Measurements from ENCODE around the gene CISH. TPM values are rescaled to one million over a fixed set of nuclear protein-coding genes. Genes with fewer than 3 reads are reported as not detected.

Gene CISH
- total RNA-seq, 1 experiment from 2014 or later: 2.7 TPM

DNA sequence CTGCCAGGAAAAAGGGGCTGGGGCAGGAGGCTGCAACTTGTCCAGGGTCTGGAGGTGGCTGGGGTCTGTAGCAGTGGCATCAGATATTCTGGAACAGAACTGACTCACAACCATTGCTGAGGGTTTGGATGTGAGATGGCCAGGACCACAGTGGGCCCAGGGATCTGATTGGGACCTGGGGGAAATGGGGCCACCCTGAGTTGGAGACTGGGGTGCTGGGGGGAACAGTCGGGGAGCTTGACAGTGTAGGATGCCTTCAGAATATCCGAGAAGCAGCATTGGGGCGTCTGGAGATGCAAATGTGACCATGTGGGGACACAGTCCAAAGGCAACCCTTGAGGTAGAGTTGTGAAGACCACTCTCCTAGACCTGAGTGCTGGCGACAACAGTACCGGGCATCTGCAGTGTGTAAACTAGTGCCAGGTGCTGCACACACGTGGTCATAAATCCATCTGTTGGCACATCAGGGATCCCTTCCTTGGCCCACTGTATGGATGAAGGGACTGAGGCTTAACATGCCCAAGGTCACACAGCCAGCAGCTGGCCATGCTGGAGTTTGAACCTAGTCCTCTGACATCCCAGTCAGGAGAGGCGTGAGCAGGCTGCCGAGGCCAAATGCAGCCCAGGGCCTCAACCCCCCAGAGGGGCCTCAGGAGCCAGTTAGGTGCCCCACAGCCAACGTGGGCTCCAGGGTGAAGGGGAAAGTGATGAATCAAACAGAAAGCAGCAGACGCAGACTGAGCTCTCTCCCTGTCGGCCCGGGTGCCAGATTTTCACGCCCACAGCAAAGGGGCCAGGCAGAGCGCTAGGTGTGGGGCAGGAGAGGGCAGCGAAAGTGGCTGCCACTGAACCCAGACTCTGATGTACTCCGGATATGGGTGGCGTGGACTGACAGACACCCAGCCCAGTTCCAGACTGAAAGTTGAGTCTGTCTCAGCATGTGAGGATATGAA, 23.5 kb downstream of the CISH start:
- Histone ChIP-seq H3K4me3 (no peak overlapping the region), H3K4me1 (replicated peaks; ENCODE audit: insufficient read depth) (no peaks in the 10 kb centered on the region), H3K27ac (no peak overlapping the region), H3K27me3 (ENCODE audit: insufficient read depth, low read depth) (no peaks in the 10 kb centered on the region), H3F3A (ENCODE audit: insufficient read depth, low read depth) (no peaks in the 10 kb centered on the region), H4K20me1 (ENCODE audit: insufficient read depth) (no peaks in the 10 kb centered on the region), H3K9me3 (ENCODE audit: insufficient read depth, low read depth) (no peaks in the 10 kb centered on the region), H3K79me2 (ENCODE audit: low read depth) (no peaks in the 10 kb centered on the region), H3K36me3 (ENCODE audit: low read depth) (no peaks in the 10 kb centered on the region), H3K9me2 (ENCODE audit: insufficient read depth) (no peaks in the 10 kb centered on the region), H2AFZ (no peak overlapping the region), H3K4me2 (no peak overlapping the region)
- ChIA-PET POLR2A (ENCODE audit: unreplicated experiment) (interaction anchor here (1.0 kb wide), 1 partner anchor 100 kb away, joined by 11 read pairs; no protein-coding TSS in a partner anchor), CTCF (no interaction called here)
- DNase-seq: no peak
- no peak for TF ChIP-seq EZH2 (IDR thresholded peaks at IDR 0.05; ENCODE audit: low read depth)
- TF ChIP-seq, protein P1, sequence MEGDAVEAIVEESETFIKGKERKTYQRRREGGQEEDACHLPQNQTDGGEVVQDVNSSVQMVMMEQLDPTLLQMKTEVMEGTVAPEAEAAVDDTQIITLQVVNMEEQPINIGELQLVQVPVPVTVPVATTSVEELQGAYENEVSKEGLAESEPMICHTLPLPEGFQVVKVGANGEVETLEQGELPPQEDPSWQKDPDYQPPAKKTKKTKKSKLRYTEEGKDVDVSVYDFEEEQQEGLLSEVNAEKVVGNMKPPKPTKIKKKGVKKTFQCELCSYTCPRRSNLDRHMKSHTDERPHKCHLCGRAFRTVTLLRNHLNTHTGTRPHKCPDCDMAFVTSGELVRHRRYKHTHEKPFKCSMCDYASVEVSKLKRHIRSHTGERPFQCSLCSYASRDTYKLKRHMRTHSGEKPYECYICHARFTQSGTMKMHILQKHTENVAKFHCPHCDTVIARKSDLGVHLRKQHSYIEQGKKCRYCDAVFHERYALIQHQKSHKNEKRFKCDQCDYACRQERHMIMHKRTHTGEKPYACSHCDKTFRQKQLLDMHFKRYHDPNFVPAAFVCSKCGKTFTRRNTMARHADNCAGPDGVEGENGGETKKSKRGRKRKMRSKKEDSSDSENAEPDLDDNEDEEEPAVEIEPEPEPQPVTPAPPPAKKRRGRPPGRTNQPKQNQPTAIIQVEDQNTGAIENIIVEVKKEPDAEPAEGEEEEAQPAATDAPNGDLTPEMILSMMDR (conservative IDR thresholded peaks at IDR 0.05): no peak
- no TSS peak for BruUV-seq (replicated peaks)
- intact Hi-C loops (cut with micrococcal nuclease; ENCODE audit: unreplicated experiment): no loop called here

DNA sequence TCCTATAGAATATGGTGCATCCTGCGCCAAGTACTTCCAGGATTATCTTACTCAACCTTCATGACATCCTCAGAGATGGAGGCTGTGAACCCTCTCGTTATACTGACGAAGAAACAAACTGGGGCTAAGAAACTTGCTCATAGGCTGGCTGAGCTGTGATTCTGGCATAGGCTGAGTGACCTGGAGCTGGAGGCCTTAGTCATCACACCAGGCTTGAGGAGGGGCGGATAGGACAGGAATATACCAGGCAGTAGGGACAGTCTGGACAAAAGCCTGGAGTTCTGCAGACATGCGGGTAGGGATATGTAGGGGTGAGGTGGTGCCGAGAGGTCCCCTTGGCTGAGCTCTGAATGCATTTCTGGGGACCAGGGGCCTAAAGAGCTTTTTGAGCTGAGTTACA, 24.2 kb downstream of the CISH start:
- POLR2A ChIA-PET (ENCODE audit: unreplicated experiment): no interaction called here
- H4K20me1 ChIP-seq (ENCODE audit: insufficient read depth): no peaks in the 10 kb centered on the region
- no peaks in the 10 kb centered on the region for H3K27me3 ChIP-seq (ENCODE audit: insufficient read depth, low read depth)
- no peaks in the 10 kb centered on the region for H3K36me3 ChIP-seq (ENCODE audit: low read depth)
- TF ChIP-seq, protein P1 (conservative IDR thresholded peaks at IDR 0.05): no peak
- TF ChIP-seq EZH2 (IDR thresholded peaks at IDR 0.05; ENCODE audit: low read depth): no peak
- H3K79me2 ChIP-seq (ENCODE audit: low read depth): no peaks in the 10 kb centered on the region
- no peak overlapping the region for H3K27ac ChIP-seq
- BruUV-seq (replicated peaks): no TSS peak
- no peak overlapping the region for H2AFZ ChIP-seq
- no peaks in the 10 kb centered on the region for H3K9me2 ChIP-seq (ENCODE audit: insufficient read depth)
- H3K4me1 ChIP-seq (replicated peaks; ENCODE audit: insufficient read depth): no peaks in the 10 kb centered on the region
- H3K4me3 ChIP-seq: no peak overlapping the region
- no peaks in the 10 kb centered on the region for H3K9me3 ChIP-seq (ENCODE audit: insufficient read depth, low read depth)
- CTCF ChIA-PET: no interaction called here
- intact Hi-C loops (cut with micrococcal nuclease; ENCODE audit: unreplicated experiment): no loop called here
- DNase-seq: peak in 1 of 2 experiments; percentile 21
- no peaks in the 10 kb centered on the region for H3F3A ChIP-seq (ENCODE audit: insufficient read depth, low read depth)
- H3K4me2 ChIP-seq: no peak overlapping the region

DNA sequence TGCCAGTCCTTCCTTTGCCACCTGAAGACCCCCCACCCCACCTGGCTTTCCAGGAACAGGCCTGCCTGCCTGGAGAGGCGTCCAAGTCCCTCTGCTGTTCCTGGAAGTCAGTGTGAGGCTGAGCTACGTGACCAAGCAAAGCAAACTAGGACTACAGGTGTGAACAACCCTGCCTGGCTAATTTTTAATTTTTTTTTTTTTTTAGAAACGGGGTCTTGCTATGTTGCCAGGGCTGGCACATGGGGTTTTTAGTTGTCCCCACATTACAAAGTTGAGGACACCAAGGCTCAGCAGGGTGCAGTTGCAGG, 24.9 kb downstream of the CISH start:
- Histone ChIP-seq H3K27me3 (ENCODE audit: insufficient read depth, low read depth) (no peaks in the 10 kb centered on the region), H3K9me2 (ENCODE audit: insufficient read depth) (no peaks in the 10 kb centered on the region), H4K20me1 (ENCODE audit: insufficient read depth) (no peaks in the 10 kb centered on the region), H3F3A (ENCODE audit: insufficient read depth, low read depth) (no peaks in the 10 kb centered on the region), H3K4me2 (no peak overlapping the region), H3K9me3 (ENCODE audit: insufficient read depth, low read depth) (no peaks in the 10 kb centered on the region), H2AFZ (no peak overlapping the region), H3K4me1 (replicated peaks; ENCODE audit: insufficient read depth) (no peaks in the 10 kb centered on the region), H3K36me3 (ENCODE audit: low read depth) (no peaks in the 10 kb centered on the region), H3K4me3 (no peak overlapping the region), H3K27ac (no peak overlapping the region), H3K79me2 (ENCODE audit: low read depth) (no peaks in the 10 kb centered on the region)
- intact Hi-C loops (cut with micrococcal nuclease; ENCODE audit: unreplicated experiment): no loop called here
- POLR2A ChIA-PET (ENCODE audit: unreplicated experiment): no interaction called here
- no TSS peak for BruUV-seq (replicated peaks)
- CTCF ChIA-PET: no interaction called here
- TF ChIP-seq, protein P1 (conservative IDR thresholded peaks at IDR 0.05): no peak
- no peak for TF ChIP-seq EZH2 (IDR thresholded peaks at IDR 0.05; ENCODE audit: low read depth)
- no peak for DNase-seq
